Breast epithelium (tissue), 4 donors: ENCODE results near the gene CDKN1C. TPM values are rescaled to one million over a fixed set of nuclear protein-coding genes. Genes with fewer than 3 reads are reported as not detected.
A peak's percentile ranks its signal among the peaks of the same experiment; 100 is the strongest.
"Not testable (repeated sequence)": the region's sequence is repeated elsewhere in the genome, so short reads cannot be mapped to it uniquely, and the experiment has no call there.

Experiments
- DNase-seq, 2 donors: peaks; one replicate each; pipeline ENCODE4 v3.0.0-alpha.2; 2019; ENCODE audit warnings: low spot score in 2 of 2
- H3K27ac ChIP-seq, 2 donors: fragments of 200-600 bp; sonication (generic) in 1 of 2; one replicate each; pipeline ENCODE4 v1.5.1; 2016 to 2019; ENCODE audit warnings: mild to moderate bottlenecking in 1 of 2
- H3K27me3 ChIP-seq, 2 donors: fragments of 200-600 bp; sonication (generic) in 1 of 2; one replicate each; pipeline versions ENCODE4 v1.5.1 to v1.6.0; 2017 to 2019; ENCODE audit warnings: control low read depth in 1 of 2, mild to moderate bottlenecking in 1 of 2
- H3K36me3 ChIP-seq: fragments of 200-600 bp; one replicate; pipeline ENCODE4 v1.5.1; 2019
- H3K4me1 ChIP-seq, 2 donors: fragments of 200-600 bp; sonication (generic); one replicate each; pipeline ENCODE4 v1.5.1; 2016 to 2019; ENCODE audit warnings: control low read depth in 1 of 2
- H3K4me3 ChIP-seq, 3 donors: fragments of 200-600 bp; sonication (generic); 1 replicate in 2 of 3; 2 replicates in 1 of 3; pipeline ENCODE4 v1.5.1; 2016 to 2019; ENCODE audit warnings: mild to moderate bottlenecking in 3 of 3, moderate library complexity in 2 of 3
- H3K9me3 ChIP-seq, 2 donors: fragments of 200-600 bp; sonication (generic) in 1 of 2; one replicate each; pipeline ENCODE4 v1.5.1; 2016 to 2019; ENCODE audit warnings: control low read depth in 1 of 2
- CTCF ChIP-seq, 3 donors: fragments of 450-650 bp; IDR thresholded peaks; one replicate each; pipeline ENCODE4 v1.5.1; 2016 to 2017; ENCODE audit warnings: antibody characterized with exemption in 3 of 3, mild to moderate bottlenecking in 3 of 3, moderate library complexity in 3 of 3
- POLR2A ChIP-seq: fragments of 450-650 bp; IDR thresholded peaks from one replicate; pipeline ENCODE4 v1.6.1; 2016; ENCODE audit warnings: antibody characterized with exemption, mild to moderate bottlenecking, moderate library complexity
- POLR2AphosphoS5 ChIP-seq, 3 donors: sonication (generic); formaldehyde crosslinking; IDR thresholded peaks; one replicate each; pipeline ENCODE4 v1.6.1; 2017; ENCODE audit warnings: antibody characterized with exemption in 3 of 3
- intact Hi-C: fragments of 100-400 bp; cut with DNase I; formaldehyde crosslinking; loops from one replicate; pipeline ENCODE4 v1.15.1; 2023; ENCODE audit warnings: low total_unique reads
- total RNA-seq, 3 donors: library from RNA; depleted of rRNA; stranded (reverse); fragments of >200 nt; gene quantifications; one replicate each; pipeline ENCODE4 v1.1.0, GENCODE V29; 2016

The CDKN1C gene
- total RNA-seq, 3 donors from 2014 or later, result 48.2 to 136 (median 88.8) TPM

GRCh38 chr11:2908130-2908529, 22.6 kb upstream of the CDKN1C start:
- Histone ChIP-seq H3K27ac (no peak overlapping the region), H3K4me1 (peaks cover 7 to 29% of the 10 kb centered on the region in 2 donors), H3K9me3 (no peaks in the 10 kb centered on the region), H3K27me3 (no peaks in the 10 kb centered on the region), H3K36me3 (no peaks in the 10 kb centered on the region), H3K4me3 (no peak overlapping the region)
- TF ChIP-seq CTCF (IDR thresholded peaks at IDR 0.05) (no peak), POLR2AphosphoS5 (IDR thresholded peaks at IDR 0.05) (no peak), POLR2A (no peak)
- intact Hi-C loops, result no loop called here
- DNase-seq, result no peak

GRCh38 chr11:2905299-2905698, 19.7 kb upstream of the CDKN1C start:
- H3K36me3 ChIP-seq, H3K27me3 ChIP-seq, H3K27ac ChIP-seq, H3K9me3 ChIP-seq, DNase-seq, H3K4me3 ChIP-seq, intact Hi-C loops: not testable (repeated sequence)
- H3K4me1 ChIP-seq, result peaks cover 7 to 18% of the 10 kb centered on the region in 2 donors

GRCh38 chr11:2904153-2905052, 18.8 kb upstream of the CDKN1C start:
- no peak for TF ChIP-seq POLR2AphosphoS5 (IDR thresholded peaks at IDR 0.05)
- TF ChIP-seq POLR2A, result no peak
- no peak for TF ChIP-seq CTCF (IDR thresholded peaks at IDR 0.05)
- no peaks in the 10 kb centered on the region for H3K36me3 ChIP-seq
- intact Hi-C loops, result no loop called here
- DNase-seq, result no peak
- peak overlapping the region; percentile 54 to 59 for H3K27ac ChIP-seq
- no peaks in the 10 kb centered on the region for H3K9me3 ChIP-seq
- H3K4me3 ChIP-seq, result peak overlapping the region in 1 of 3 donors; percentile 10
- peaks cover 7 to 18% of the 10 kb centered on the region in 2 donors for H3K4me1 ChIP-seq
- no peaks in the 10 kb centered on the region for H3K27me3 ChIP-seq

- peak overlapping the region in 1 of 3 donors; percentile 91 for H3K4me3 ChIP-seq
- no peak for DNase-seq
- TF ChIP-seq POLR2A, result no peak
- TF ChIP-seq POLR2AphosphoS5 (IDR thresholded peaks at IDR 0.05), result no peak
- no peak for TF ChIP-seq CTCF (IDR thresholded peaks at IDR 0.05)
- H3K36me3 ChIP-seq, result no peaks in the 10 kb centered on the region
- H3K27me3 ChIP-seq, result no peaks in the 10 kb centered on the region
- intact Hi-C loops, result no loop called here
- peaks cover 7 to 23% of the 10 kb centered on the region in 2 donors for H3K4me1 ChIP-seq
- H3K9me3 ChIP-seq, result no peaks in the 10 kb centered on the region
- peak overlapping the region in 1 of 2 donors; percentile 94 for H3K27ac ChIP-seq
These were observed 18.1 kb upstream of the CDKN1C start for GRCh38 chr11:2903672-2904011.

GRCh38 chr11:2902784-2903671, 17.5 kb upstream of the CDKN1C start:
- intact Hi-C loops, result no loop called here

More at GRCh38 chr11:2902784-2903671, 17.5 kb upstream of the CDKN1C start:
- Histone ChIP-seq H3K4me3 (peak overlapping the region; percentile 70 to 91 (median 70)), H3K36me3 (no peaks in the 10 kb centered on the region), H3K9me3 (no peaks in the 10 kb centered on the region), H3K4me1 (peaks cover 11 to 23% of the 10 kb centered on the region in 2 donors), H3K27me3 (no peaks in the 10 kb centered on the region), H3K27ac (peak overlapping the region; percentile 91 to 94)
- no peak for DNase-seq
- TF ChIP-seq POLR2A (no peak), CTCF (IDR thresholded peaks at IDR 0.05) (no peak), POLR2AphosphoS5 (IDR thresholded peaks at IDR 0.05) (no peak)
